Stimulated activated CD8-positive, alpha-beta memory T cell treated with anti-CD3 and anti-CD28 coated beads, Interleukin-7, amount 100 ng/mL, for 48 hours (primary cell): ENCODE results near the gene TMEM87B.
"Not testable (repeated sequence)": the region's sequence is repeated elsewhere in the genome, so short reads cannot be mapped to it uniquely, and the experiment has no call there.

ENCODE experiments used
- DNase-seq, 2 donors: peaks; one replicate each; pipeline ENCODE4 v3.0.0-alpha.2; 2020; ENCODE audit warnings: low read depth in 1 of 2; ENCODE audit errors: extremely low read depth in 1 of 2

The TMEM87B gene

GRCh38 chr2:112032689-112033465 is 22.2 kb upstream of the TMEM87B start:
- DNase-seq = no peak

GRCh38 chr2:112033600-112033999 is 21.5 kb upstream of the TMEM87B start:
- DNase-seq = no peak

- no peak for DNase-seq
These were observed 20.1 kb upstream of the TMEM87B start for GRCh38 chr2:112034924-112035323.

- no peak for DNase-seq
These were observed 19.3 kb upstream of the TMEM87B start for GRCh38 chr2:112035786-112036185.

GRCh38 chr2:112039556-112039955 is 15.5 kb upstream of the TMEM87B start:
- DNase-seq = not testable (repeated sequence)

- DNase-seq = not testable (repeated sequence)
These were observed 15.0 kb upstream of the TMEM87B start for GRCh38 chr2:112040066-112040465.

- not testable (repeated sequence) for DNase-seq
These were observed 13.6 kb upstream of the TMEM87B start for GRCh38 chr2:112041460-112041859.

GRCh38 chr2:112045446-112046014 is 9.5 kb upstream of the TMEM87B start:
- no peak for DNase-seq

- DNase-seq = no peak
These were observed 8.8 kb upstream of the TMEM87B start for GRCh38 chr2:112046231-112046630.

- no peak for DNase-seq
These were observed 7.4 kb upstream of the TMEM87B start for GRCh38 chr2:112047537-112048235.

GRCh38 chr2:112048236-112048592 is 6.9 kb upstream of the TMEM87B start:
- no peak for DNase-seq

- DNase-seq = no peak
These were observed 6.2 kb upstream of the TMEM87B start for GRCh38 chr2:112048887-112049286.

GRCh38 chr2:112050316-112050715 is 4.8 kb upstream of the TMEM87B start:
- DNase-seq = no peak

GRCh38 chr2:112053917-112054846 is 887 bp upstream of the TMEM87B start:
- peak; percentile 88 to 93 for DNase-seq

GRCh38 chr2:112055730-112056625 is 909 bp downstream of the TMEM87B start:
- DNase-seq = peak in 1 of 2 donors; percentile 7

- no peak for DNase-seq
These were observed 1.5 kb downstream of the TMEM87B start for GRCh38 chr2:112056626-112056987.

- no peak for DNase-seq
These were observed 4.6 kb downstream of the TMEM87B start for GRCh38 chr2:112059671-112060070.

- no peak for DNase-seq
These were observed 6.2 kb downstream of the TMEM87B start for GRCh38 chr2:112061299-112061698.

- DNase-seq = no peak
These were observed 6.8 kb downstream of the TMEM87B start for GRCh38 chr2:112061840-112062239.

GRCh38 chr2:112062894-112063293 is 7.8 kb downstream of the TMEM87B start:
- no peak for DNase-seq
